GM12878 (cell line): Measurements from ENCODE around the gene TRPC5OS. TPM values are rescaled to one million over a fixed set of nuclear protein-coding genes. Genes with fewer than 3 reads are reported as not detected.

Experiments
- ATAC-seq: fragments of 200-7000 bp; cut with Tn5 transposase; 3 replicates; pipeline ENCODE4 v1.9.1; 2020; ENCODE audit warnings: mild to moderate bottlenecking, moderate library complexity
- BruUV-seq: library from RNA; stranded (reverse); fragments of 400-500 nt; replicated peaks from 2 replicates; lab custom pipeline; 2021; lab: Mats Ljungman, UMichigan
- CTCF ChIA-PET: fragments of 300-600 bp; sonication (Branson Sonifier 250); formaldehyde crosslinking; extraction: SDS; loops from one replicate; lab custom pipeline; 2021; ENCODE audit warnings: inconsistent platforms; lab: Yijun Ruan, JAX
- POLR2A ChIA-PET: fragments of 350-600 bp; formaldehyde crosslinking; extraction: SDS; loops from one replicate; lab custom pipeline; 2021; ENCODE audit warnings: inconsistent platforms; lab: Charles Lee
- RAD21 ChIA-PET: fragments of 300-600 bp; sonication (Branson Sonifier 250); formaldehyde crosslinking; loops from one replicate; lab custom pipeline; 2023; ENCODE audit warnings: antibody characterized with exemption; ENCODE audit not compliant: unreplicated experiment; lab: Charles Lee
- SMC1A ChIA-PET: fragments of 300-600 bp; sonication (Branson Sonifier 250); formaldehyde crosslinking; loops from one replicate; lab custom pipeline; 2023; ENCODE audit not compliant: unreplicated experiment, uncharacterized antibody; lab: Charles Lee
- DNase-seq: peaks from one replicate; pipeline ENCODE4 v3.0.0-alpha.2; 2011; ENCODE audit warnings: low read depth, low spot score
- FAIRE-seq: peaks from 3 replicates; lab custom pipeline; 2011; peaks lifted over from hg19 to GRCh38; lab: Jason Lieb, UNC
- H2AFZ ChIP-seq: 2 replicates; pipeline ENCODE4 v1.6.0; 2011; ENCODE audit warnings: low read depth, low read length, control low read depth; ENCODE audit not compliant: control insufficient read depth
- H3K27ac ChIP-seq: 2 replicates; pipeline ENCODE4 v1.5.1; 2011; ENCODE audit warnings: control low read depth; ENCODE audit not compliant: control insufficient read depth, insufficient read depth
- H3K27me3 ChIP-seq, 2 experiments: replicated peaks in 1 of 2; 2 replicates each; pipeline versions ENCODE4 v1.6.0 to v1.6.1; 2011; ENCODE audit warnings: low read length in 1 of 2; ENCODE audit not compliant: control insufficient read depth in 2 of 2, insufficient read depth in 2 of 2
- H3K36me3 ChIP-seq, 2 experiments: 2 replicates each; pipeline ENCODE4 v1.5.1; 2011; ENCODE audit warnings: low read length in 1 of 2; ENCODE audit not compliant: control insufficient read depth in 2 of 2, insufficient read depth in 2 of 2
- H3K4me1 ChIP-seq: 2 replicates; pipeline ENCODE4 v1.6.1; 2011; ENCODE audit warnings: mild to moderate bottlenecking, low read length, moderate library complexity, mixed read lengths; ENCODE audit not compliant: control insufficient read depth, insufficient read depth
- H3K4me2 ChIP-seq: 2 replicates; pipeline ENCODE4 v1.6.0; 2011; ENCODE audit warnings: control low read depth; ENCODE audit not compliant: control insufficient read depth, insufficient read depth
- H3K4me3 ChIP-seq: fragments of 200-600 bp; sonication (generic); 2 replicates; pipeline ENCODE4 v1.5.1; 2016
- H3K79me2 ChIP-seq: 2 replicates; pipeline ENCODE4 v1.6.0; 2011; ENCODE audit warnings: low read length; ENCODE audit not compliant: control insufficient read depth, insufficient read depth
- H3K9ac ChIP-seq: 2 replicates; pipeline ENCODE4 v1.8.0; 2011; ENCODE audit warnings: low read length, control low read depth, mixed read lengths; ENCODE audit not compliant: control insufficient read depth, insufficient read depth
- H3K9me3 ChIP-seq: replicated peaks from 3 replicates; pipeline ENCODE4 v1.5.1; 2011; ENCODE audit warnings: mild to moderate bottlenecking, low read length; ENCODE audit not compliant: control insufficient read depth, insufficient read depth
- H4K20me1 ChIP-seq: 2 replicates; pipeline ENCODE4 v1.6.0; 2011; ENCODE audit not compliant: control insufficient read depth, insufficient read depth
- ASH2L ChIP-seq: fragments of 300-600, 200-600 bp; sonication (generic); IDR thresholded peaks from 2 replicates; pipeline ENCODE4 v1.6.1; 2017; ENCODE audit warnings: low read depth, mild to moderate bottlenecking, borderline replicate concordance
- CREM ChIP-seq: IDR thresholded peaks from 2 replicates; pipeline ENCODE4 v1.6.1; 2014; ENCODE audit warnings: antibody characterized with exemption, low read depth
- E2F8 ChIP-seq: fragments of 450-650 bp; IDR thresholded peaks from 2 replicates; pipeline ENCODE4 v1.6.1; 2018; ENCODE audit warnings: mild to moderate bottlenecking, low read depth, moderate library complexity; ENCODE audit not compliant: partially characterized antibody
- EGR1 ChIP-seq, 2 experiments: IDR thresholded peaks; 1 replicate in 1 of 2; 2 replicates in 1 of 2; pipeline ENCODE4 v1.6.1; 2011 to 2012; ENCODE audit warnings: low read depth in 2 of 2, low read length in 2 of 2, borderline replicate concordance in 1 of 2, mild to moderate bottlenecking in 1 of 2, moderate library complexity in 1 of 2
- IKZF2 ChIP-seq, 2 experiments: fragments of 450-650 bp; IDR thresholded peaks; 2 replicates each; pipeline ENCODE4 v1.6.1; 2017; ENCODE audit warnings: mild to moderate bottlenecking in 2 of 2, moderate library complexity in 2 of 2
- RCOR1 ChIP-seq: conservative IDR thresholded peaks from 2 replicates; pipeline ENCODE4 v1.6.1; 2012; ENCODE audit warnings: low read depth, low read length, improper control_type of control experiment
- SIN3A ChIP-seq: IDR thresholded peaks from 2 replicates; pipeline ENCODE4 v1.6.1; 2012; ENCODE audit warnings: low read depth, low read length, improper control_type of control experiment
- SMC3 ChIP-seq: IDR thresholded peaks from 2 replicates; pipeline ENCODE4 v1.6.1; 2011; ENCODE audit warnings: low read length, improper control_type of control experiment, borderline replicate concordance
- SREBF2 ChIP-seq: IDR thresholded peaks from 2 replicates; pipeline ENCODE4 v1.6.1; 2012; ENCODE audit warnings: mild to moderate bottlenecking, low read length
- WGBS: methylation state at CpG from one replicate; pipeline ENCODE4 v1.1.6; 2016; ENCODE audit warnings: low lambda C conversion rate; ENCODE audit not compliant: insufficient replicate concordance, insufficient coverage; ENCODE audit errors: missing lambda C conversion rate; 5-methylcytosine and 5-hydroxymethylcytosine counted together
- in situ Hi-C: fragments of 300-500 bp; cut with MboI; formaldehyde crosslinking; loops from 9 replicates; pipeline ENCODE4 v1.14.3; 2018; ENCODE audit warnings: mixed read lengths
- intact Hi-C: fragments of 100-400 bp; cut with micrococcal nuclease; formaldehyde crosslinking; loops from one replicate; pipeline ENCODE4 v1.14.2; 2022; ENCODE audit not compliant: unreplicated experiment
- polyA plus RNA-seq, 11 experiments: library from polyadenylated mRNA; depleted of rRNA in 4 of 11; unstranded in 6 of 11; stranded (reverse) in 5 of 11; fragments of >200 nt; fragmentation: Nextera tagmentation in 4 of 11; fragmentation: Illumina TruSeq in 1 of 11; extraction: Ambion mirVana in 4 of 11; extraction: Trizol in 1 of 11; gene quantifications; 1 replicate in 1 of 11; 2 replicates in 10 of 11; pipeline versions ENCODE4 v1.2.1 to v1.2.3, GENCODE V29; 2011 to 2016; ENCODE audit warnings: inconsistent platforms in 2 of 11, missing spikeins in 2 of 11, low read depth in 1 of 11
- total RNA-seq, 4 experiments: library from RNA; depleted of rRNA in 3 of 4; stranded (reverse); fragments of >200 nt in 3 of 4; fragmentation: Illumina TruSeq in 1 of 4; extraction: Trizol in 1 of 4; gene quantifications; 2 replicates each; pipeline versions ENCODE4 v1.2.1 to v1.2.3, GENCODE V29; 2013 to 2021
- TF ChIP-seq, protein P1 (sequence below), 3 experiments: IDR thresholded peaks in 2 of 3; conservative IDR thresholded peaks in 1 of 3; 2 replicates each; pipeline ENCODE4 v1.5.1; 2011; ENCODE audit warnings: low read depth in 3 of 3, low read length in 3 of 3, mild to moderate bottlenecking in 3 of 3, control low read depth in 2 of 3, moderate library complexity in 2 of 3, inconsistent platforms in 1 of 3, mixed read lengths in 1 of 3; ENCODE audit not compliant: control insufficient read depth in 2 of 3, insufficient read depth in 1 of 3; ENCODE audit errors: extremely low read depth in 1 of 3

TRPC5OS gene
- total and polyA plus RNA-seq, 10 of the 15 experiments (the other 5 are each of a cell fraction or from before 2014, with no cell fraction given), result 0.06 to 0.40 (median 0.10) TPM; not detected in 4

- RAD21 ChIA-PET, result no interaction called here
- H2AFZ ChIP-seq, result no peak overlapping the region; the same call in 1 of the 2 replicates
- no peak overlapping the region for H3K27ac ChIP-seq
- no peak overlapping the region for H3K4me3 ChIP-seq
- CTCF ChIA-PET, result no interaction called here
- H3K36me3 ChIP-seq, result no peaks in the 10 kb centered on the region
- no peaks in the 10 kb centered on the region for H3K79me2 ChIP-seq
- no peaks in the 10 kb centered on the region; the same call in 1 of the 2 replicates for H3K4me1 ChIP-seq
- ATAC-seq (no peak), DNase-seq (no peak)
- no peaks in the 10 kb centered on the region for H3K27me3 ChIP-seq
- no peak overlapping the region for H3K4me2 ChIP-seq
- no peaks in the 10 kb centered on the region for H3K9me3 ChIP-seq
- intact Hi-C loops (loop anchor here (10.0 kb wide), 1 partner anchor 488 kb away; no protein-coding TSS in a partner anchor), in situ Hi-C loops (no loop called here)
- H4K20me1 ChIP-seq, result no peaks in the 10 kb centered on the region
- BruUV-seq, result no TSS peak
- POLR2A ChIA-PET, result no interaction called here
- WGBS, result 0% methylated on average over 3 of the region's 3 CpGs
- TF ChIP-seq RCOR1 (no peak), SIN3A (no peak), EGR1 (IDR thresholded peaks at IDR 0.05; ENCODE audit: borderline replicate concordance in 1 of 2, low read depth in 2 of 2, low read length in 2 of 2) (no peak), CREM (no peak), SREBF2 (no peak), ASH2L (no peak), SMC3 (no peak), E2F8 (no peak), IKZF2 (IDR thresholded peaks at IDR 0.05) (no peak)
- TF ChIP-seq, protein P1, sequence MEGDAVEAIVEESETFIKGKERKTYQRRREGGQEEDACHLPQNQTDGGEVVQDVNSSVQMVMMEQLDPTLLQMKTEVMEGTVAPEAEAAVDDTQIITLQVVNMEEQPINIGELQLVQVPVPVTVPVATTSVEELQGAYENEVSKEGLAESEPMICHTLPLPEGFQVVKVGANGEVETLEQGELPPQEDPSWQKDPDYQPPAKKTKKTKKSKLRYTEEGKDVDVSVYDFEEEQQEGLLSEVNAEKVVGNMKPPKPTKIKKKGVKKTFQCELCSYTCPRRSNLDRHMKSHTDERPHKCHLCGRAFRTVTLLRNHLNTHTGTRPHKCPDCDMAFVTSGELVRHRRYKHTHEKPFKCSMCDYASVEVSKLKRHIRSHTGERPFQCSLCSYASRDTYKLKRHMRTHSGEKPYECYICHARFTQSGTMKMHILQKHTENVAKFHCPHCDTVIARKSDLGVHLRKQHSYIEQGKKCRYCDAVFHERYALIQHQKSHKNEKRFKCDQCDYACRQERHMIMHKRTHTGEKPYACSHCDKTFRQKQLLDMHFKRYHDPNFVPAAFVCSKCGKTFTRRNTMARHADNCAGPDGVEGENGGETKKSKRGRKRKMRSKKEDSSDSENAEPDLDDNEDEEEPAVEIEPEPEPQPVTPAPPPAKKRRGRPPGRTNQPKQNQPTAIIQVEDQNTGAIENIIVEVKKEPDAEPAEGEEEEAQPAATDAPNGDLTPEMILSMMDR (IDR thresholded peaks at IDR 0.05 in 2 of 3, conservative IDR thresholded peaks at IDR 0.05 in 1 of 3; ENCODE audit: control insufficient read depth in 2 of 3, extremely low read depth in 1 of 3, insufficient read depth in 1 of 3, low read depth in 3 of 3, low read length in 3 of 3), result no peak
- TF ChIP-seq, all 136 proteins: peak for 0
- SMC1A ChIA-PET, result interaction anchor here (1.7 kb wide), 1 partner anchor 10 kb away, joined by 3 read pairs; no protein-coding TSS in a partner anchor
- no peak overlapping the region for H3K9ac ChIP-seq
- FAIRE-seq, result no peak
These were observed 665 bp downstream of the TRPC5OS start for GRCh38 chrX:111876646-111877045.
